ENCODE results near the gene DPYSL5. TPM values are rescaled to one million over a fixed set of nuclear protein-coding genes. Genes with fewer than 3 reads are reported as not detected.

Gene DPYSL5
- total RNA-seq, 1 donor from 2014 or later, result 313 TPM

- peaks cover 9% of the 10 kb centered on the region for H3K36me3 Mint-ChIP-seq (ENCODE audit: unreplicated experiment)
- H3K4me3 Mint-ChIP-seq (ENCODE audit: unreplicated experiment), result no peak overlapping the region
- H3K9me3 Mint-ChIP-seq (ENCODE audit: unreplicated experiment), result peaks cover 4% of the 10 kb centered on the region
- H3K27ac Mint-ChIP-seq (ENCODE audit: unreplicated experiment), result no peak overlapping the region
- H3K27me3 Mint-ChIP-seq (ENCODE audit: unreplicated experiment), result peaks cover 2% of the 10 kb centered on the region
- no peak for TF ChIP-seq CTCF (IDR thresholded peaks at IDR 0.05; ENCODE audit: partially characterized antibody, unreplicated experiment)
- peaks cover 26% of the 10 kb centered on the region for H3K4me1 Mint-ChIP-seq (ENCODE audit: low read depth, unreplicated experiment)
- DNase-seq, result no peak
Measured at GRCh38 chr2:26913999-26914658, 66.2 kb downstream of the DPYSL5 start.

- Mint-ChIP-seq H3K36me3 (ENCODE audit: unreplicated experiment) (peaks cover 6% of the 10 kb centered on the region), H3K27ac (ENCODE audit: unreplicated experiment) (no peak overlapping the region), H3K4me3 (ENCODE audit: unreplicated experiment) (no peak overlapping the region), H3K4me1 (ENCODE audit: low read depth, unreplicated experiment) (peaks cover 26% of the 10 kb centered on the region), H3K27me3 (ENCODE audit: unreplicated experiment) (peaks cover 2% of the 10 kb centered on the region), H3K9me3 (ENCODE audit: unreplicated experiment) (peaks cover 2% of the 10 kb centered on the region)
- DNase-seq, result no peak
- no peak for TF ChIP-seq CTCF (IDR thresholded peaks at IDR 0.05; ENCODE audit: partially characterized antibody, unreplicated experiment)
Measured at GRCh38 chr2:26914659-26915310, 66.9 kb downstream of the DPYSL5 start.

GRCh38 chr2:26915316-26915715, 67.4 kb downstream of the DPYSL5 start:
- peaks cover under 1% of the 10 kb centered on the region for H3K36me3 Mint-ChIP-seq (ENCODE audit: unreplicated experiment)
- no peak overlapping the region for H3K27ac Mint-ChIP-seq (ENCODE audit: unreplicated experiment)
- H3K4me1 Mint-ChIP-seq (ENCODE audit: low read depth, unreplicated experiment), result peaks cover 26% of the 10 kb centered on the region
- H3K9me3 Mint-ChIP-seq (ENCODE audit: unreplicated experiment), result peaks cover 2% of the 10 kb centered on the region
- H3K4me3 Mint-ChIP-seq (ENCODE audit: unreplicated experiment), result no peak overlapping the region
- TF ChIP-seq CTCF (IDR thresholded peaks at IDR 0.05; ENCODE audit: partially characterized antibody, unreplicated experiment), result no peak
- H3K27me3 Mint-ChIP-seq (ENCODE audit: unreplicated experiment), result peaks cover 2% of the 10 kb centered on the region
- no peak for DNase-seq

- peaks cover 29% of the 10 kb centered on the region for H3K4me1 Mint-ChIP-seq (ENCODE audit: low read depth, unreplicated experiment)
- H3K27me3 Mint-ChIP-seq (ENCODE audit: unreplicated experiment), result peaks cover 2% of the 10 kb centered on the region
- no peaks in the 10 kb centered on the region for H3K36me3 Mint-ChIP-seq (ENCODE audit: unreplicated experiment)
- no peak for TF ChIP-seq CTCF (IDR thresholded peaks at IDR 0.05; ENCODE audit: partially characterized antibody, unreplicated experiment)
- peaks cover 2% of the 10 kb centered on the region for H3K9me3 Mint-ChIP-seq (ENCODE audit: unreplicated experiment)
- DNase-seq, result no peak
- H3K4me3 Mint-ChIP-seq (ENCODE audit: unreplicated experiment), result no peak overlapping the region
- H3K27ac Mint-ChIP-seq (ENCODE audit: unreplicated experiment), result no peak overlapping the region
Measured at GRCh38 chr2:26916128-26916692, 68.3 kb downstream of the DPYSL5 start.
